HG02840 (cell line): ENCODE measurements around the gene NOL6.
"Not testable (repeated sequence)": the region's sequence is repeated elsewhere in the genome, so short reads cannot be mapped to it uniquely, and the experiment has no call there.

Source experiments
- ATAC-seq: cut with Tn5 transposase; IDR thresholded peaks from one replicate; pipeline ENCODE4 v1.9.1; 2021; ENCODE audit warnings: mild to moderate bottlenecking, moderate library complexity, moderate number of reproducible peaks; ENCODE audit not compliant: unreplicated experiment, low FRiP score

Gene NOL6

GRCh38 chr9:33436445-33436844 is 37.3 kb downstream of the NOL6 start:
- ATAC-seq: no peak

GRCh38 chr9:33435821-33436277 is 37.9 kb downstream of the NOL6 start:
- no peak for ATAC-seq

- ATAC-seq: no peak
Observed at GRCh38 chr9:33434317-33435105, 39.2 kb downstream of the NOL6 start.

GRCh38 chr9:33433871-33434270 is 39.9 kb downstream of the NOL6 start:
- no peak for ATAC-seq

- no peak for ATAC-seq
Observed at GRCh38 chr9:33431420-33431819, 42.3 kb downstream of the NOL6 start.

GRCh38 chr9:33430942-33431341 is 42.8 kb downstream of the NOL6 start:
- no peak for ATAC-seq

GRCh38 chr9:33429256-33429985 is 44.3 kb downstream of the NOL6 start:
- ATAC-seq: no peak

- no peak for ATAC-seq
Observed at GRCh38 chr9:33426843-33427293, 46.9 kb downstream of the NOL6 start.

GRCh38 chr9:33425128-33425533 is 48.6 kb downstream of the NOL6 start:
- ATAC-seq: no peak

GRCh38 chr9:33424492-33424891 is 49.2 kb downstream of the NOL6 start:
- ATAC-seq: not testable (repeated sequence)

- ATAC-seq: not testable (repeated sequence)
Observed at GRCh38 chr9:33424043-33424442, 49.7 kb downstream of the NOL6 start.

- ATAC-seq: no peak
Observed at GRCh38 chr9:33419708-33420303, 53.9 kb downstream of the NOL6 start.

GRCh38 chr9:33418090-33418489 is 55.6 kb downstream of the NOL6 start:
- ATAC-seq: no peak

GRCh38 chr9:33416996-33417395 is 56.7 kb downstream of the NOL6 start:
- no peak for ATAC-seq

GRCh38 chr9:33415501-33416038 is 58.2 kb downstream of the NOL6 start:
- ATAC-seq: no peak

GRCh38 chr9:33414889-33415500 is 58.7 kb downstream of the NOL6 start:
- ATAC-seq: no peak

GRCh38 chr9:33414268-33414667 is 59.5 kb downstream of the NOL6 start:
- ATAC-seq: no peak
